Keratinocyte (primary cell): ENCODE measurements around the gene PTMA. TPM values are rescaled to one million over a fixed set of nuclear protein-coding genes. Genes with fewer than 3 reads are reported as not detected.

Experiments
- DNase-seq: peaks from one replicate; pipeline ENCODE4 v3.0.0-alpha.2; 2011; ENCODE audit warnings: low read depth, missing footprints, low spot score
- FAIRE-seq: peaks from 2 replicates; lab custom pipeline; 2011; peaks lifted over from hg19 to GRCh38; lab: Jason Lieb, UNC
- H2AFZ ChIP-seq: 2 replicates; pipeline ENCODE4 v1.6.0; 2012; ENCODE audit warnings: low read length, control low read depth, inconsistent platforms; ENCODE audit not compliant: control insufficient read depth
- H3K27ac ChIP-seq: 2 replicates; pipeline ENCODE4 v1.5.1; 2011; ENCODE audit warnings: low read length; ENCODE audit not compliant: control insufficient read depth, insufficient read depth
- H3K27me3 ChIP-seq: 3 replicates; pipeline ENCODE4 v1.6.0; 2011; ENCODE audit warnings: low read length; ENCODE audit not compliant: control insufficient read depth, insufficient read depth; ENCODE audit errors: extremely low read depth
- H3K36me3 ChIP-seq, 2 experiments: 2 replicates in 1 of 2; 3 replicates in 1 of 2; pipeline ENCODE4 v1.5.1; 2011; ENCODE audit warnings: low read length in 2 of 2, mild to moderate bottlenecking in 1 of 2; ENCODE audit not compliant: control insufficient read depth in 2 of 2, insufficient read depth in 2 of 2; ENCODE audit errors: extremely low read depth in 1 of 2
- H3K4me1 ChIP-seq: 3 replicates; pipeline ENCODE4 v1.5.1; 2011; ENCODE audit warnings: low read length; ENCODE audit not compliant: control insufficient read depth, insufficient read depth; ENCODE audit errors: extremely low read depth
- H3K4me2 ChIP-seq: 3 replicates; pipeline ENCODE4 v1.6.0; 2011; ENCODE audit warnings: low read depth, low read length; ENCODE audit not compliant: control insufficient read depth, insufficient read depth; ENCODE audit errors: extremely low read depth
- H3K4me3 ChIP-seq, 3 experiments: fragments of 200-600 bp in 1 of 3; sonication (generic) in 1 of 3; 2 replicates in 2 of 3; 3 replicates in 1 of 3; pipeline ENCODE4 v1.5.1; 2011 to 2016; ENCODE audit warnings: low read length in 3 of 3, mild to moderate bottlenecking in 3 of 3, control low read depth in 2 of 3, inconsistent platforms in 1 of 3, low read depth in 1 of 3, mixed read lengths in 1 of 3, mixed run types in 1 of 3, moderate library complexity in 1 of 3; ENCODE audit not compliant: control insufficient read depth in 2 of 3, insufficient read depth in 2 of 3; ENCODE audit errors: extremely low read depth in 1 of 3
- H3K79me2 ChIP-seq: 2 replicates; pipeline ENCODE4 v1.6.0; 2012; ENCODE audit warnings: low read length; ENCODE audit not compliant: control insufficient read depth, insufficient read depth
- H3K9ac ChIP-seq: 3 replicates; pipeline ENCODE4 v1.6.0; 2011; ENCODE audit warnings: low read length; ENCODE audit not compliant: control insufficient read depth, insufficient read depth; ENCODE audit errors: extremely low read depth
- H3K9me1 ChIP-seq: 3 replicates; pipeline ENCODE4 v1.6.0; 2011; ENCODE audit warnings: low read length; ENCODE audit not compliant: control insufficient read depth, insufficient read depth; ENCODE audit errors: extremely low read depth
- H3K9me3 ChIP-seq: 2 replicates; pipeline ENCODE4 v1.5.1; 2012; ENCODE audit warnings: low read depth, low read length; ENCODE audit not compliant: control insufficient read depth
- H4K20me1 ChIP-seq: 3 replicates; pipeline ENCODE4 v1.6.0; 2011; ENCODE audit warnings: low read length; ENCODE audit not compliant: control insufficient read depth, insufficient read depth; ENCODE audit errors: extremely low read depth
- EZH2 ChIP-seq: IDR thresholded peaks from one replicate; pipeline ENCODE4 v1.6.1; 2012; ENCODE audit warnings: inconsistent platforms, mild to moderate bottlenecking, low read length, moderate library complexity
- dilution Hi-C: fragments of 300-500 bp; cut with MboI; formaldehyde crosslinking; loops from one replicate; pipeline ENCODE4 v1.7.0; 2020; ENCODE audit warnings: low sequenced_read_pairs; ENCODE audit not compliant: extremely low pct_ligation_motif_present
- polyA plus RNA-seq, 5 experiments: library from polyadenylated mRNA; depleted of rRNA in 3 of 5; stranded (reverse) in 3 of 5; stranded (forward) in 1 of 5; unstranded in 1 of 5; fragments of >200 nt; gene quantifications; 1 replicate in 1 of 5; 2 replicates in 3 of 5; 3 replicates in 1 of 5; pipeline versions ENCODE4 v1.2.1 to v1.2.3, GENCODE V29; 2011 to 2012; ENCODE audit warnings: missing spikeins in 2 of 5, low read depth in 1 of 5, low replicate concordance in 1 of 5
- TF ChIP-seq, protein P1 (sequence below), 3 experiments: IDR thresholded peaks in 1 of 3; conservative IDR thresholded peaks in 1 of 3; optimal IDR thresholded peaks in 1 of 3; 2 replicates in 2 of 3; 3 replicates in 1 of 3; pipeline versions ENCODE3 to v1.5.1; 2011; ENCODE audit warnings: low read length in 3 of 3, mild to moderate bottlenecking in 3 of 3, moderate library complexity in 2 of 3, control low read depth in 1 of 3, inconsistent platforms in 1 of 3; ENCODE audit not compliant: insufficient read depth in 2 of 3; ENCODE audit errors: extremely low read depth in 1 of 3

Gene PTMA
- polyA plus RNA-seq, 1 donor (not counting 4 experiments of a cell fraction or from before 2014, with no cell fraction given), result 598 TPM

- Histone ChIP-seq H3K9me1 (no peaks in the 10 kb centered on the region), H3K4me3 (peak overlapping the region in 2 of 3 experiments; percentile 13 to 48), H3K79me2 (no peaks in the 10 kb centered on the region), H3K4me2 (peak overlapping the region; percentile 72), H3K9me3 (no peaks in the 10 kb centered on the region), H3K36me3 (no peaks in the 10 kb centered on the region), H3K27ac (peak overlapping the region; percentile 65), H3K9ac (peak overlapping the region; percentile 67), H3K4me1 (peaks cover 39% of the 10 kb centered on the region), H4K20me1 (no peaks in the 10 kb centered on the region), H2AFZ (peak overlapping the region; percentile 87), H3K27me3 (no peaks in the 10 kb centered on the region)
- TF ChIP-seq EZH2, result no peak
- TF ChIP-seq, protein P1, sequence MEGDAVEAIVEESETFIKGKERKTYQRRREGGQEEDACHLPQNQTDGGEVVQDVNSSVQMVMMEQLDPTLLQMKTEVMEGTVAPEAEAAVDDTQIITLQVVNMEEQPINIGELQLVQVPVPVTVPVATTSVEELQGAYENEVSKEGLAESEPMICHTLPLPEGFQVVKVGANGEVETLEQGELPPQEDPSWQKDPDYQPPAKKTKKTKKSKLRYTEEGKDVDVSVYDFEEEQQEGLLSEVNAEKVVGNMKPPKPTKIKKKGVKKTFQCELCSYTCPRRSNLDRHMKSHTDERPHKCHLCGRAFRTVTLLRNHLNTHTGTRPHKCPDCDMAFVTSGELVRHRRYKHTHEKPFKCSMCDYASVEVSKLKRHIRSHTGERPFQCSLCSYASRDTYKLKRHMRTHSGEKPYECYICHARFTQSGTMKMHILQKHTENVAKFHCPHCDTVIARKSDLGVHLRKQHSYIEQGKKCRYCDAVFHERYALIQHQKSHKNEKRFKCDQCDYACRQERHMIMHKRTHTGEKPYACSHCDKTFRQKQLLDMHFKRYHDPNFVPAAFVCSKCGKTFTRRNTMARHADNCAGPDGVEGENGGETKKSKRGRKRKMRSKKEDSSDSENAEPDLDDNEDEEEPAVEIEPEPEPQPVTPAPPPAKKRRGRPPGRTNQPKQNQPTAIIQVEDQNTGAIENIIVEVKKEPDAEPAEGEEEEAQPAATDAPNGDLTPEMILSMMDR (optimal IDR thresholded peaks at IDR 0.05 in 1 of 3, IDR thresholded peaks at IDR 0.05 in 1 of 3, conservative IDR thresholded peaks at IDR 0.05 in 1 of 3; ENCODE audit: extremely low read depth in 1 of 3, insufficient read depth in 2 of 3, low read length in 3 of 3), result peak in 1 of 3 experiments; percentile 45
- FAIRE-seq (no peak), DNase-seq (no peak)
- dilution Hi-C loops, result no loop called here
These were observed 35.5 kb upstream of the PTMA start for GRCh38 chr2:231672617-231673347.

DNA sequence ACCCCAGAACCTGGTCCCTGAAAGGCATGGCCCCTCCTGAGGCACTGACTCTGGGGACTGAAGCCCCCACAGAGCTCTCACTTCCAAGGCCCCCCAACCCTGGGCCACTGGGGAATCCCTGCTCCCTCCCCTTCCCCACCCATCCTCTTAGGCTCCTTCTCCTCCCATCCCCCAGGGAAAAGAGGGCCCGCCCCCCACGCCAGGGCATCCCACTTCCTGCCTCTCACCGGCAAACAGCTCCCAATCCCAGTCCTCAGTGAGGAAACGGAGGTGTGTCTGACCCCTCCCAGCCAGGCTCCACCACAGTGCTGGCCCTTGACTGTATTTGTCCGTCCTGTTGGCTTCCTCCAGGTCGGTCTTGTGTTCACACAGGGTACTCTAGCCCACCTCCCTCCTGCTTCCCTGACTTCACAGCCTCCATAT, 35.0 kb upstream of the PTMA start:
- H3K36me3 ChIP-seq, result no peaks in the 10 kb centered on the region
- H3K27me3 ChIP-seq, result no peaks in the 10 kb centered on the region
- no peaks in the 10 kb centered on the region for H4K20me1 ChIP-seq
- FAIRE-seq, result peak; percentile 5
- H3K79me2 ChIP-seq, result no peaks in the 10 kb centered on the region
- no peaks in the 10 kb centered on the region for H3K9me3 ChIP-seq
- H3K9ac ChIP-seq, result peak overlapping the region; percentile 67
- peaks cover 40% of the 10 kb centered on the region for H3K4me1 ChIP-seq
- H2AFZ ChIP-seq, result peak overlapping the region; percentile 87
- peak overlapping the region in 1 of 3 experiments; percentile 48 for H3K4me3 ChIP-seq
- H3K4me2 ChIP-seq, result peak overlapping the region; percentile 72
- peak overlapping the region; percentile 65 for H3K27ac ChIP-seq
- H3K9me1 ChIP-seq, result no peaks in the 10 kb centered on the region
- no peak for TF ChIP-seq EZH2
- TF ChIP-seq, protein P1 (optimal IDR thresholded peaks at IDR 0.05 in 1 of 3, IDR thresholded peaks at IDR 0.05 in 1 of 3, conservative IDR thresholded peaks at IDR 0.05 in 1 of 3; ENCODE audit: extremely low read depth in 1 of 3, insufficient read depth in 2 of 3, low read length in 3 of 3), result no peak
- dilution Hi-C loops, result no loop called here
- no peak for DNase-seq
